Vagina (tissue), 2 donors: ENCODE measurements around the gene BTBD3. TPM values are rescaled to one million over a fixed set of nuclear protein-coding genes. Genes with fewer than 3 reads are reported as not detected.

Experiments used
- DNase-seq, 2 donors: peaks; one replicate each; pipeline ENCODE4 v3.0.0-alpha.2; 2017; ENCODE audit errors: extremely low spot score in 2 of 2
- H3K27ac ChIP-seq: fragments of 200-600 bp; sonication (generic); one replicate; pipeline ENCODE4 v1.5.1; 2019
- H3K27me3 ChIP-seq: fragments of 200-600 bp; sonication (generic); one replicate; pipeline ENCODE4 v1.5.1; 2019
- H3K36me3 ChIP-seq, 2 donors: fragments of 200-600 bp; sonication (generic); one replicate each; pipeline ENCODE4 v1.5.1; 2017 to 2019
- H3K4me1 ChIP-seq: fragments of 200-600 bp; sonication (generic); one replicate; pipeline ENCODE4 v1.5.1; 2019
- H3K4me3 ChIP-seq, 2 donors: fragments of 200-600 bp; sonication (generic); 1 replicate in 1 of 2; 2 replicates in 1 of 2; pipeline ENCODE4 v1.5.1; 2016 to 2019
- H3K9me3 ChIP-seq: fragments of 200-600 bp; sonication (generic); one replicate; pipeline ENCODE4 v1.5.1; 2019
- CTCF ChIP-seq, 3 experiments: fragments of 450-650 bp in 2 of 3; fragments of 200-600 bp in 1 of 3; sonication (generic) in 1 of 3; IDR thresholded peaks; one replicate each; pipeline ENCODE4 v1.5.1; 2017 to 2019; ENCODE audit warnings: antibody characterized with exemption in 3 of 3, mild to moderate bottlenecking in 2 of 3, moderate library complexity in 2 of 3
- POLR2A ChIP-seq, 2 donors: fragments of 450-650 bp; IDR thresholded peaks; one replicate each; pipeline ENCODE4 v1.6.1; 2017; ENCODE audit warnings: antibody characterized with exemption in 2 of 2, mild to moderate bottlenecking in 2 of 2, moderate library complexity in 2 of 2
- POLR2AphosphoS5 ChIP-seq, 2 donors: sonication (generic); formaldehyde crosslinking; IDR thresholded peaks; one replicate each; pipeline ENCODE4 v1.9.0; 2017; ENCODE audit warnings: antibody characterized with exemption in 2 of 2, mild to moderate bottlenecking in 2 of 2, low read depth in 1 of 2; ENCODE audit not compliant: insufficient read depth in 1 of 2
- intact Hi-C: fragments of 100-400 bp; cut with DNase I; formaldehyde crosslinking; loops from one replicate; pipeline ENCODE4 v1.15.1; 2023
- total RNA-seq: library from RNA; depleted of rRNA; stranded (reverse); fragments of >200 nt; gene quantifications from one replicate; pipeline ENCODE4 v1.2.3, GENCODE V29; 2016

Gene BTBD3
- total RNA-seq, 1 donor from 2014 or later = 45.9 TPM

DNA sequence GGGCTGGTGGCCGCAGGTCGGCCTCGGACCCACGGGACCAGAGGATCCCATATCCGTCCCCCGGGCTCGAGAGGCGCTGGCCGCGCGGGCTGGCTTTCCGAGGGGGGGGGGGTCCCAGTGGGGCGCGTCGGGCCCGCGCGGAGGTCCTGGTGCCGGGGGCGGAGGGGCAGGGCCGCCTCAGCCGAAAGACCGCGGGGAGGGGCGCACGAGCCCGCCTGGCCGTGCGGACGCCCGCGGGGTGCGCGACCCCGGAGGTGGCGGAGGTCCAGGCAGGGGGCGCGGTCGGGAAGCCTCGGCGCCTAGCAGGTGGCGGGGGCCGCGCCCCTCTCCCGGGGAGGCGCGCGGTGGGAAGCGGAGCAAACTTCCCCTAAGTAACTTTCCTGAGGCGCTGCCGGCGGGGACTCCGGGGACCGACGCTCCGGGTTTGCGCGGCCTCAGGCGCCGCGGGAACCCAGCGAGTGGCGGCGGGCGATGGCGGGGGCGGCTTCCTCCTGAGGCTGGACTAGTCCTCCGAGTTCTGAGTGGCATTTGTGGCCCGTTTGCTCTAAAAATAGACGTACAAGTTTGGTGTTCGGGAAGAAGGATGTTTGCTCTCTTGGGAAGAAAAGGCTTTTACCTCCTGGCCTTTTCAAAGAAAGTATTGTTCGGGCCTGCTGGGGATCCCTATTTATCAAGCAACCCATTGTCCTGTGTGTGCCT lies 26.5 kb upstream of the BTBD3 start:
- Histone ChIP-seq H3K4me3 (peak overlapping the region; percentile 58 to 79), H3K36me3 (no peaks in the 10 kb centered on the region), H3K27ac (peak overlapping the region; percentile 89), H3K27me3 (no peaks in the 10 kb centered on the region), H3K4me1 (peaks cover 22% of the 10 kb centered on the region), H3K9me3 (no peaks in the 10 kb centered on the region)
- intact Hi-C loops = no loop called here
- DNase-seq = no peak
- TF ChIP-seq POLR2A (IDR thresholded peaks at IDR 0.05) = no peak
- TF ChIP-seq CTCF (IDR thresholded peaks at IDR 0.05) = no peak
- TF ChIP-seq POLR2AphosphoS5 (IDR thresholded peaks at IDR 0.05; ENCODE audit: insufficient read depth in 1 of 2, low read depth in 1 of 2) = no peak

GRCh38 chr20:11891776-11892545 lies 25.7 kb upstream of the BTBD3 start:
- intact Hi-C loops = no loop called here
- peaks cover 22% of the 10 kb centered on the region for H3K4me1 ChIP-seq
- TF ChIP-seq POLR2AphosphoS5 (IDR thresholded peaks at IDR 0.05; ENCODE audit: insufficient read depth in 1 of 2, low read depth in 1 of 2) (no peak), CTCF (IDR thresholded peaks at IDR 0.05) (no peak)

DNA sequence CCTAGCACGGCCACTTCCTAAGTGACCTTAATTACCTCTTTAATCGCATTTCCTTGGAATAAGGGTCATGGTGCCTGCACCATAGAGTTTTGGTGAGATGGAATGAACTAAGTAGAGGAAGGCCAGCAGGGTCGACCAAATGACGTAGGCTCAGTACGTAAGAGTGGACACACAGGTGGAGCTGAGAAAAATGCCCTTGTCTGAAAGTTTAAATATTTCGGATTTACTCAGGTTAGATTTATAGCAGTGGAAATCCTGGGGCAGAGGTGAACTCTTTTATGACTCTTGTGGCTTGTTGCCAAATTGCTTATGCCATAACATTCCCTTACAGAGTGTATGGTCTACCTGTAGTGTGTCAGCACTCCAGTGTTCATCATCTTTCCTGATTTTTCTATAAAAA lies 23.6 kb upstream of the BTBD3 start:
- no peak overlapping the region for H3K27ac ChIP-seq

More at GRCh38 chr20:11891776-11892545, 25.7 kb upstream of the BTBD3 start:
- H3K4me3 ChIP-seq = peak overlapping the region; percentile 58 to 79
- no peaks in the 10 kb centered on the region for H3K27me3 ChIP-seq
- no peak for DNase-seq
- peak overlapping the region; percentile 89 for H3K27ac ChIP-seq
- no peaks in the 10 kb centered on the region for H3K36me3 ChIP-seq
- no peaks in the 10 kb centered on the region for H3K9me3 ChIP-seq

GRCh38 chr20:11895861-11896387 lies 21.8 kb upstream of the BTBD3 start:
- TF ChIP-seq CTCF (IDR thresholded peaks at IDR 0.05) = no peak
- no peak for TF ChIP-seq POLR2AphosphoS5 (IDR thresholded peaks at IDR 0.05; ENCODE audit: insufficient read depth in 1 of 2, low read depth in 1 of 2)
- no peak for TF ChIP-seq POLR2A (IDR thresholded peaks at IDR 0.05)
- intact Hi-C loops = no loop called here
- Histone ChIP-seq H3K4me3 (no peak overlapping the region), H3K9me3 (no peaks in the 10 kb centered on the region), H3K4me1 (peaks cover 22% of the 10 kb centered on the region), H3K27ac (no peak overlapping the region), H3K36me3 (no peaks in the 10 kb centered on the region), H3K27me3 (no peaks in the 10 kb centered on the region)
- DNase-seq = no peak

More for the DNA sequence above, 23.6 kb upstream of the BTBD3 start:
- H3K4me1 ChIP-seq = peaks cover 22% of the 10 kb centered on the region
- no peaks in the 10 kb centered on the region for H3K27me3 ChIP-seq
- DNase-seq = no peak
- no peak overlapping the region for H3K4me3 ChIP-seq
- TF ChIP-seq POLR2AphosphoS5 (IDR thresholded peaks at IDR 0.05; ENCODE audit: insufficient read depth in 1 of 2, low read depth in 1 of 2) (no peak), POLR2A (IDR thresholded peaks at IDR 0.05) (no peak), CTCF (IDR thresholded peaks at IDR 0.05) (no peak)
- no peaks in the 10 kb centered on the region for H3K36me3 ChIP-seq
- H3K9me3 ChIP-seq = no peaks in the 10 kb centered on the region
- intact Hi-C loops = no loop called here
